GM12873 (cell line): ENCODE measurements around the gene UBE2H.

Experiments
- CTCF ChIP-seq: IDR thresholded peaks from 2 replicates; pipeline ENCODE4 v1.5.1; 2012; ENCODE audit warnings: low read depth, mild to moderate bottlenecking, moderate library complexity, low read length, control low read depth; ENCODE audit not compliant: insufficient read depth; ENCODE audit errors: missing control alignments

UBE2H gene

GRCh38 chr7:129877146-129877792 lies 75.5 kb downstream of the UBE2H start:
- TF ChIP-seq CTCF: no peak

- no peak for TF ChIP-seq CTCF
These were observed 76.9 kb downstream of the UBE2H start for GRCh38 chr7:129875745-129876411.

- TF ChIP-seq CTCF: no peak
These were observed 77.6 kb downstream of the UBE2H start for GRCh38 chr7:129875160-129875559.

- no peak for TF ChIP-seq CTCF
These were observed 78.0 kb downstream of the UBE2H start for GRCh38 chr7:129874722-129875121.

GRCh38 chr7:129872054-129872453 lies 80.7 kb downstream of the UBE2H start:
- TF ChIP-seq CTCF: no peak

- no peak for TF ChIP-seq CTCF
These were observed 82.1 kb downstream of the UBE2H start for GRCh38 chr7:129870668-129871067.

- TF ChIP-seq CTCF: no peak
These were observed 86.5 kb downstream of the UBE2H start for GRCh38 chr7:129866251-129866650.
